CD8-positive, alpha-beta memory T cell (primary cell): ENCODE results near the gene KLK3. TPM values are rescaled to one million over a fixed set of nuclear protein-coding genes. Genes with fewer than 3 reads are reported as not detected.

Experiments
- CTCF ChIA-PET: fragments of 350-600 bp; sonication (Branson Sonifier 250); formaldehyde crosslinking; loops from one replicate; lab custom pipeline; 2021; ENCODE audit warnings: antibody characterized with exemption; lab: Charles Lee
- POLR2A ChIA-PET: fragments of 350-600 bp; sonication (Branson Sonifier 250); formaldehyde crosslinking; loops from one replicate; lab custom pipeline; 2021; ENCODE audit warnings: antibody characterized with exemption; lab: Charles Lee
- DNase-seq, 5 donors: peaks; one replicate each; pipeline versions ENCODE4 v3.0.0 to v3.0.0-alpha.2; 2020 to 2022; ENCODE audit warnings: mixed read lengths in 1 of 5
- H3K27ac ChIP-seq: one replicate; pipeline ENCODE4 v1.7.0; 2013; ENCODE audit warnings: low read depth, mild to moderate bottlenecking, low read length, moderate library complexity
- H3K27me3 ChIP-seq: 2 replicates; pipeline ENCODE4 v1.7.0; 2013; ENCODE audit warnings: low read length, mild to moderate bottlenecking; ENCODE audit not compliant: insufficient read depth, poor library complexity, severe bottlenecking
- H3K36me3 ChIP-seq: 2 replicates; pipeline ENCODE4 v1.7.0; 2013; ENCODE audit warnings: mild to moderate bottlenecking, low read length, moderate library complexity; ENCODE audit not compliant: insufficient read depth
- H3K4me1 ChIP-seq: 2 replicates; pipeline ENCODE4 v1.7.0; 2013; ENCODE audit warnings: mild to moderate bottlenecking, low read length, moderate library complexity; ENCODE audit not compliant: insufficient read depth
- H3K4me3 ChIP-seq: 2 replicates; pipeline ENCODE4 v1.7.0; 2013; ENCODE audit warnings: mild to moderate bottlenecking, low read length
- H3K9me3 ChIP-seq: 2 replicates; pipeline ENCODE4 v1.7.0; 2013; ENCODE audit warnings: mild to moderate bottlenecking, low read length
- H3K27ac Mint-ChIP-seq, 8 donors: one replicate each; pipeline ENCODE4 v1.8.0; 2020 to 2021; ENCODE audit warnings: mixed read lengths in 8 of 8, mild to moderate bottlenecking in 6 of 8, inconsistent platforms in 3 of 8, moderate library complexity in 3 of 8
- H3K27me3 Mint-ChIP-seq, 2 donors: one replicate each; pipeline ENCODE4 v1.8.0; 2020 to 2021; ENCODE audit warnings: mixed read lengths in 2 of 2, mild to moderate bottlenecking in 1 of 2, moderate library complexity in 1 of 2
- H3K36me3 Mint-ChIP-seq, 3 donors: one replicate each; pipeline ENCODE4 v1.8.0; 2020 to 2021; ENCODE audit warnings: mixed read lengths in 3 of 3, inconsistent platforms in 1 of 3, mild to moderate bottlenecking in 1 of 3
- H3K4me1 Mint-ChIP-seq, 3 donors: one replicate each; pipeline ENCODE4 v1.8.0; 2020 to 2021; ENCODE audit warnings: mixed read lengths in 3 of 3, inconsistent platforms in 1 of 3, mild to moderate bottlenecking in 1 of 3
- H3K4me3 Mint-ChIP-seq, 7 donors: one replicate each; pipeline ENCODE4 v1.8.0; 2020 to 2021; ENCODE audit warnings: mixed read lengths in 7 of 7, mild to moderate bottlenecking in 6 of 7, moderate library complexity in 4 of 7, inconsistent platforms in 2 of 7
- H3K9me3 Mint-ChIP-seq, 5 donors: one replicate each; pipeline ENCODE4 v1.8.0; 2020 to 2022; ENCODE audit warnings: mixed read lengths in 5 of 5, mild to moderate bottlenecking in 3 of 5, moderate library complexity in 2 of 5, inconsistent platforms in 1 of 5
- polyA plus RNA-seq: library from polyadenylated mRNA; unstranded; fragments of 300-500 nt; fragmentation: Illumina TruSeq; gene quantifications from one replicate; pipeline ENCODE4 v1.2.3, GENCODE V29; 2021
- total RNA-seq, 2 experiments: library from RNA; stranded (reverse); gene quantifications; one replicate each; pipeline ENCODE4 v1.2.3, GENCODE V29; 2021

The KLK3 gene
- total and polyA plus RNA-seq, 3 experiments from 2014 or later: not detected

- Histone ChIP-seq H3K36me3 (no peaks in the 10 kb centered on the region), H3K27me3 (no peaks in the 10 kb centered on the region), H3K27ac (no peak overlapping the region), H3K9me3 (no peaks in the 10 kb centered on the region), H3K4me3 (no peak overlapping the region), H3K4me1 (no peaks in the 10 kb centered on the region)
- Mint-ChIP-seq H3K27me3 (peaks cover 6 to 27% of the 10 kb centered on the region in 2 donors), H3K4me1 (no peaks in the 10 kb centered on the region), H3K36me3 (no peaks in the 10 kb centered on the region), H3K4me3 (no peak overlapping the region), H3K9me3 (peaks cover 0 to 10% (median 6%) of the 10 kb centered on the region in 5 donors), H3K27ac (no peak overlapping the region)
- CTCF ChIA-PET: no interaction called here
- POLR2A ChIA-PET: no interaction called here
- no peak for DNase-seq
These were observed 44.9 kb downstream of the KLK3 start for GRCh38 chr19:50899569-50899968.

GRCh38 chr19:50902640-50903039 is 47.9 kb downstream of the KLK3 start:
- POLR2A ChIA-PET: no interaction called here
- no peak overlapping the region for H3K4me3 Mint-ChIP-seq
- H3K4me1 ChIP-seq: no peaks in the 10 kb centered on the region
- no peak overlapping the region for H3K4me3 ChIP-seq
- no peaks in the 10 kb centered on the region for H3K27me3 ChIP-seq
- no peaks in the 10 kb centered on the region for H3K9me3 ChIP-seq
- H3K9me3 Mint-ChIP-seq: no peaks in the 10 kb centered on the region
- no peak overlapping the region for H3K27ac Mint-ChIP-seq
- CTCF ChIA-PET: no interaction called here
- no peaks in the 10 kb centered on the region for H3K36me3 Mint-ChIP-seq
- peaks cover 12 to 40% of the 10 kb centered on the region in 2 donors for H3K27me3 Mint-ChIP-seq
- no peak for DNase-seq
- H3K36me3 ChIP-seq: no peaks in the 10 kb centered on the region
- H3K4me1 Mint-ChIP-seq: no peaks in the 10 kb centered on the region
- no peak overlapping the region for H3K27ac ChIP-seq

GRCh38 chr19:50906217-50906616 is 51.5 kb downstream of the KLK3 start:
- ChIA-PET CTCF (interaction anchor here (1.3 kb wide), 1 partner anchor 16 kb away, joined by 4 read pairs; no protein-coding TSS in a partner anchor), POLR2A (no interaction called here)
- H3K9me3 Mint-ChIP-seq: peaks cover 0 to 4% (median 0%) of the 10 kb centered on the region in 5 donors
- H3K36me3 ChIP-seq: no peaks in the 10 kb centered on the region
- H3K27ac ChIP-seq: no peak overlapping the region
- peaks cover 6 to 12% (median 8%) of the 10 kb centered on the region in 3 donors for H3K4me1 Mint-ChIP-seq
- H3K4me3 Mint-ChIP-seq: no peak overlapping the region
- no peak overlapping the region for H3K4me3 ChIP-seq
- H3K27me3 Mint-ChIP-seq: peaks cover 35 to 65% of the 10 kb centered on the region in 2 donors
- no peaks in the 10 kb centered on the region for H3K36me3 Mint-ChIP-seq
- peaks cover 7% of the 10 kb centered on the region for H3K27me3 ChIP-seq
- peak in 2 of 5 donors; percentile 4 to 6 for DNase-seq
- no peak overlapping the region for H3K27ac Mint-ChIP-seq
- H3K4me1 ChIP-seq: no peaks in the 10 kb centered on the region
- H3K9me3 ChIP-seq: no peaks in the 10 kb centered on the region

- H3K27me3 Mint-ChIP-seq: peaks cover 41 to 60% of the 10 kb centered on the region in 2 donors
- no peaks in the 10 kb centered on the region for H3K9me3 ChIP-seq
These were observed 53.6 kb downstream of the KLK3 start for GRCh38 chr19:50908336-50908735.

DNA sequence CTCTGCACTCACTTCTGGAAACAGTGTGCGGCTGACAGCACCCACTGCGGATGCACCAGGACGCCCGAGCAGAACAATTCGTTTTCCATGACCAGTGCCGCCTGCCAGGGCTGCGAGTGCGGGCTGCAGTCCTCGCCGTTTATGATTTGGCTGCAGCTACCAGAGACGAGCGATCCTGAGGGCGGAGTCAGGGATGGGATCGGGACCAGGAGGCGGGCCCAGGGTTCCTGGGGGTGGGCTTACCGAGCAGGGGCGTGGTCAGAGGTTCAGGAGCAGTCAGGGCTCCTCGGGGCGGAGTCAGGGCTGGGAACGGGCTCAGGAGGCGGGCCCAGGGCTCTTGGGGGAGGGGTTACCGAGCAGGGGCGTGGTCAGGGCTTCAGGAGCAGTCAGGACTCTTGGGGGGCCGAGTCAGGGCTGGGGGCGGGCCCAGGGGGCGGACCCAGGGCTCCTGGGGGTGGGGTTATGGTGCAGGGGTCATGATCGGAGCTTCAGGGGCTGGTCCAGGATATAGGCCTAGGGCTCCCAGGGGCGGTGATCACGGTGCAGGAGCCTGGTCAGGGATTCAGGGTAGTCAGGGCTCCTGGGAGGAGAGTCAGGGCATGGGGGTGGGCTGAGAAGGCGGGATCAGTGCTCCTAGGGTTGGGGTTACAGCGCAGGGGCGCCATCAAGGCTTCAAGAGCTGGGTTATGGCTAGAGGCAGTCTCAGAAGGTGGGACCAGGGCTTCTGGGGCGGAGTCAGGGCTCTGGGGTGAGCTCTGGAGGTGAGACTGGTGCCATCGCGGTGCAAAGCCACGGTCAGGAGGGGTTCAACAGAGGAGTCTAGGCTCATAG is 54.7 kb downstream of the KLK3 start:
- Histone ChIP-seq H3K36me3 (no peaks in the 10 kb centered on the region), H3K27me3 (peaks cover 13% of the 10 kb centered on the region), H3K27ac (no peak overlapping the region), H3K9me3 (no peaks in the 10 kb centered on the region), H3K4me1 (no peaks in the 10 kb centered on the region), H3K4me3 (no peak overlapping the region)
- peak overlapping the region in 2 of 7 donors; percentile 28 to 37 for H3K4me3 Mint-ChIP-seq
- no peaks in the 10 kb centered on the region for H3K36me3 Mint-ChIP-seq
- no peak overlapping the region for H3K27ac Mint-ChIP-seq
- no peak for DNase-seq
- CTCF ChIA-PET: no interaction called here
- POLR2A ChIA-PET: no interaction called here
- peaks cover 41 to 57% of the 10 kb centered on the region in 2 donors for H3K27me3 Mint-ChIP-seq
- peaks cover 6 to 12% (median 8%) of the 10 kb centered on the region in 3 donors for H3K4me1 Mint-ChIP-seq
- peaks cover 0 to 4% (median 0%) of the 10 kb centered on the region in 5 donors for H3K9me3 Mint-ChIP-seq

More at GRCh38 chr19:50908336-50908735, 53.6 kb downstream of the KLK3 start:
- Histone ChIP-seq H3K27me3 (peaks cover 13% of the 10 kb centered on the region), H3K4me3 (no peak overlapping the region), H3K27ac (no peak overlapping the region), H3K4me1 (no peaks in the 10 kb centered on the region), H3K36me3 (no peaks in the 10 kb centered on the region)
- Mint-ChIP-seq H3K27ac (no peak overlapping the region), H3K36me3 (no peaks in the 10 kb centered on the region), H3K9me3 (peaks cover 0 to 4% (median 0%) of the 10 kb centered on the region in 5 donors), H3K4me3 (peak overlapping the region in 1 of 7 donors; percentile 44), H3K4me1 (peaks cover 6 to 12% (median 8%) of the 10 kb centered on the region in 3 donors)
- no peak for DNase-seq
- ChIA-PET POLR2A (no interaction called here), CTCF (interaction anchor here (1.3 kb wide), 1 partner anchor 14 kb away, joined by 3 read pairs; no protein-coding TSS in a partner anchor)

Other genes starting within 250 kb of the KLK3 start
- gene SYT3, start 215.0 kb upstream of the KLK3 start, total RNA-seq: under 1 TPM; 0.11 to 0.24 TPM
- gene SYT3, start 215.0 kb upstream of the KLK3 start, polyA plus RNA-seq: 0.09 TPM
- not detected for gene C19orf81, start 205.5 kb upstream of the KLK3 start, total RNA-seq
- gene C19orf81, start 205.5 kb upstream of the KLK3 start, polyA plus RNA-seq: not detected
- gene SHANK1, start 135.1 kb upstream of the KLK3 start, total RNA-seq: not detected
- not detected for gene SHANK1, start 135.1 kb upstream of the KLK3 start, polyA plus RNA-seq
- gene CLEC11A, start 131.6 kb upstream of the KLK3 start, total RNA-seq: under 1 TPM; 0.31 to 0.53 TPM
- 1.9 TPM for gene CLEC11A, start 131.6 kb upstream of the KLK3 start, polyA plus RNA-seq
- not detected for gene GPR32, start 84.5 kb upstream of the KLK3 start, total RNA-seq
- gene GPR32, start 84.5 kb upstream of the KLK3 start, polyA plus RNA-seq: not detected
- not detected for gene ACP4, start 64.5 kb upstream of the KLK3 start, total RNA-seq
- gene ACP4, start 64.5 kb upstream of the KLK3 start, polyA plus RNA-seq: not detected
- gene KLK1, start 31.1 kb upstream of the KLK3 start, total RNA-seq: under 1 TPM; 0.27 to 0.39 TPM
- not detected for gene KLK1, start 31.1 kb upstream of the KLK3 start, polyA plus RNA-seq
- not detected for gene KLK15, start 21.3 kb upstream of the KLK3 start, total RNA-seq
- not detected for gene KLK15, start 21.3 kb upstream of the KLK3 start, polyA plus RNA-seq
- gene KLK2, start 18.5 kb downstream of the KLK3 start, total RNA-seq: not detected
- not detected for gene KLK2, start 18.5 kb downstream of the KLK3 start, polyA plus RNA-seq
- not detected for gene KLK4, start 56.5 kb downstream of the KLK3 start, total RNA-seq
- gene KLK4, start 56.5 kb downstream of the KLK3 start, polyA plus RNA-seq: not detected
- not detected for gene KLK5, start 98.1 kb downstream of the KLK3 start, total RNA-seq
- gene KLK5, start 98.1 kb downstream of the KLK3 start, polyA plus RNA-seq: not detected
- gene KLK6, start 114.7 kb downstream of the KLK3 start, total RNA-seq: not detected
- not detected for gene KLK6, start 114.7 kb downstream of the KLK3 start, polyA plus RNA-seq
- not detected for gene KLK7, start 129.0 kb downstream of the KLK3 start, total RNA-seq
- not detected for gene KLK7, start 129.0 kb downstream of the KLK3 start, polyA plus RNA-seq
- not detected for gene KLK8, start 146.7 kb downstream of the KLK3 start, total RNA-seq
- gene KLK8, start 146.7 kb downstream of the KLK3 start, polyA plus RNA-seq: not detected
- gene KLK10, start 164.8 kb downstream of the KLK3 start, total RNA-seq: not detected
- not detected for gene KLK10, start 164.8 kb downstream of the KLK3 start, polyA plus RNA-seq
- gene KLK11, start 171.7 kb downstream of the KLK3 start, total RNA-seq: not detected
- gene KLK11, start 171.7 kb downstream of the KLK3 start, polyA plus RNA-seq: not detected
- gene KLK12, start 180.1 kb downstream of the KLK3 start, total RNA-seq: not detected
- gene KLK12, start 180.1 kb downstream of the KLK3 start, polyA plus RNA-seq: not detected
- gene KLK13, start 210.2 kb downstream of the KLK3 start, total RNA-seq: not detected
- gene KLK13, start 210.2 kb downstream of the KLK3 start, polyA plus RNA-seq: not detected
- under 1 TPM; 0.26 to 0.31 TPM for gene KLK14, start 228.0 kb downstream of the KLK3 start, total RNA-seq
- gene KLK14, start 228.0 kb downstream of the KLK3 start, polyA plus RNA-seq: not detected